Muscle of leg (tissue), 11 donors: Measurements from ENCODE around the gene MYO15B. TPM values are rescaled to one million over a fixed set of nuclear protein-coding genes. Genes with fewer than 3 reads are reported as not detected.

Source experiments
- DNase-seq: peaks from one replicate; pipeline ENCODE4 v3.0.0; 2013
- H3K27ac ChIP-seq: one replicate; pipeline ENCODE4 v1.5.1; 2013; ENCODE audit warnings: mild to moderate bottlenecking, low read length, control low read depth
- H3K27me3 ChIP-seq: one replicate; pipeline ENCODE4 v1.6.1; 2013; ENCODE audit warnings: low read length; ENCODE audit not compliant: control insufficient read depth, insufficient read depth
- H3K36me3 ChIP-seq: one replicate; pipeline ENCODE4 v1.6.1; 2013; ENCODE audit warnings: low read length; ENCODE audit not compliant: control insufficient read depth, insufficient read depth
- H3K4me1 ChIP-seq: one replicate; pipeline ENCODE4 v1.6.1; 2013; ENCODE audit warnings: low read length; ENCODE audit not compliant: control insufficient read depth, insufficient read depth
- H3K4me3 ChIP-seq: one replicate; pipeline ENCODE4 v1.5.1; 2013; ENCODE audit warnings: low read length, control low read depth
- H3K9me3 ChIP-seq: replicated peaks from 2 replicates; pipeline ENCODE4 v1.6.1; 2013; ENCODE audit warnings: low read depth, low read length; ENCODE audit not compliant: control insufficient read depth
- WGBS: methylation state at CpG from one replicate; pipeline ENCODE4 v1.1.5; 2013; ENCODE audit warnings: missing lambda C conversion rate; ENCODE audit not compliant: insufficient coverage; 5-methylcytosine and 5-hydroxymethylcytosine counted together
- polyA plus RNA-seq, 8 donors: library from polyadenylated mRNA; unstranded; fragments of 120-200 nt; gene quantifications; one replicate each; pipeline versions ENCODE4 v1.2.1 to v1.2.3, GENCODE V29; 2013; ENCODE audit warnings: inconsistent platforms in 1 of 8, low replicate concordance in 1 of 8; ENCODE audit not compliant: insufficient read length in 8 of 8, insufficient read depth in 1 of 8
- total RNA-seq: library from RNA; stranded (reverse); fragments of 120-200 nt; gene quantifications from one replicate; pipeline ENCODE4 v1.2.4, GENCODE V29; 2013

Gene MYO15B
- total and polyA plus RNA-seq, 9 donors: 52.9 to 147 (median 112) TPM

- DNase-seq: no peak
- no peaks in the 10 kb centered on the region for H3K9me3 ChIP-seq
- H3K27ac ChIP-seq: no peak overlapping the region
- no peaks in the 10 kb centered on the region for H3K27me3 ChIP-seq
- H3K4me1 ChIP-seq: peaks cover 13% of the 10 kb centered on the region
- peaks cover 80% of the 10 kb centered on the region for H3K36me3 ChIP-seq
- no peak overlapping the region for H3K4me3 ChIP-seq
- 81% methylated on average over 5 of the region's 9 CpGs for WGBS
These were observed 35.8 kb downstream of the MYO15B start for GRCh38 chr17:75623386-75623785.

- Histone ChIP-seq H3K27ac (no peak overlapping the region), H3K9me3 (no peaks in the 10 kb centered on the region), H3K27me3 (no peaks in the 10 kb centered on the region), H3K4me1 (peaks cover 13% of the 10 kb centered on the region), H3K4me3 (no peak overlapping the region), H3K36me3 (peaks cover 82% of the 10 kb centered on the region)
- WGBS: 75% methylated on average over 9 of the region's 12 CpGs
- DNase-seq: no peak
These were observed 36.4 kb downstream of the MYO15B start for GRCh38 chr17:75624021-75624420.

- Histone ChIP-seq H3K4me3 (no peak overlapping the region), H3K4me1 (peaks cover 13% of the 10 kb centered on the region), H3K27me3 (no peaks in the 10 kb centered on the region), H3K27ac (no peak overlapping the region), H3K36me3 (peaks cover 81% of the 10 kb centered on the region), H3K9me3 (no peaks in the 10 kb centered on the region)
- WGBS: 92% methylated on average over 7 of the region's 23 CpGs
- no peak for DNase-seq
These were observed 37.2 kb downstream of the MYO15B start for GRCh38 chr17:75624714-75625345.

GRCh38 chr17:75625813-75626486 is 38.4 kb downstream of the MYO15B start:
- Histone ChIP-seq H3K27ac (peak overlapping the region; percentile 3), H3K4me1 (peaks cover 13% of the 10 kb centered on the region), H3K27me3 (no peaks in the 10 kb centered on the region), H3K9me3 (no peaks in the 10 kb centered on the region), H3K4me3 (no peak overlapping the region), H3K36me3 (peaks cover 78% of the 10 kb centered on the region)
- DNase-seq: peak; percentile 49
- 80% methylated on average over 14 of the region's 15 CpGs for WGBS

- WGBS: 67% methylated on average over 6 of the region's 11 CpGs
- Histone ChIP-seq H3K36me3 (peaks cover 76% of the 10 kb centered on the region), H3K4me3 (no peak overlapping the region), H3K4me1 (peaks cover 13% of the 10 kb centered on the region), H3K27me3 (no peaks in the 10 kb centered on the region), H3K9me3 (no peaks in the 10 kb centered on the region), H3K27ac (peak overlapping the region; percentile 3)
- DNase-seq: no peak
These were observed 39.0 kb downstream of the MYO15B start for GRCh38 chr17:75626496-75627038.

GRCh38 chr17:75627094-75627493 is 39.5 kb downstream of the MYO15B start:
- peaks cover 71% of the 10 kb centered on the region for H3K36me3 ChIP-seq
- WGBS: 90% methylated on average over 3 of the region's 10 CpGs

GRCh38 chr17:75628425-75628824 is 40.8 kb downstream of the MYO15B start:
- no peak for DNase-seq
- Histone ChIP-seq H3K27me3 (no peaks in the 10 kb centered on the region), H3K9me3 (no peaks in the 10 kb centered on the region), H3K4me3 (no peak overlapping the region), H3K27ac (no peak overlapping the region), H3K4me1 (peaks cover 25% of the 10 kb centered on the region), H3K36me3 (peaks cover 71% of the 10 kb centered on the region)
- WGBS: 96% methylated on average over 4 of the region's 6 CpGs

More at GRCh38 chr17:75627094-75627493, 39.5 kb downstream of the MYO15B start:
- peaks cover 14% of the 10 kb centered on the region for H3K4me1 ChIP-seq
- H3K9me3 ChIP-seq: no peaks in the 10 kb centered on the region
- H3K27ac ChIP-seq: no peak overlapping the region
- no peak for DNase-seq
- no peak overlapping the region for H3K4me3 ChIP-seq
- no peaks in the 10 kb centered on the region for H3K27me3 ChIP-seq

GRCh38 chr17:75629157-75629556 is 41.6 kb downstream of the MYO15B start:
- Histone ChIP-seq H3K4me3 (no peak overlapping the region), H3K4me1 (peaks cover 31% of the 10 kb centered on the region), H3K27ac (no peak overlapping the region), H3K36me3 (peaks cover 64% of the 10 kb centered on the region), H3K9me3 (no peaks in the 10 kb centered on the region), H3K27me3 (no peaks in the 10 kb centered on the region)
- 65% methylated on average over 11 of the region's 14 CpGs for WGBS
- no peak for DNase-seq

- DNase-seq: no peak
- Histone ChIP-seq H3K9me3 (no peaks in the 10 kb centered on the region), H3K27ac (no peak overlapping the region), H3K4me3 (no peak overlapping the region), H3K4me1 (peaks cover 42% of the 10 kb centered on the region), H3K36me3 (peaks cover 53% of the 10 kb centered on the region), H3K27me3 (peaks cover 2% of the 10 kb centered on the region)
- 87% methylated on average over 21 of the region's 26 CpGs for WGBS
These were observed 42.7 kb downstream of the MYO15B start for GRCh38 chr17:75630071-75630917.

- Histone ChIP-seq H3K4me3 (no peak overlapping the region), H3K9me3 (no peaks in the 10 kb centered on the region), H3K36me3 (peaks cover 43% of the 10 kb centered on the region), H3K27ac (no peak overlapping the region), H3K4me1 (peaks cover 46% of the 10 kb centered on the region), H3K27me3 (peaks cover 2% of the 10 kb centered on the region)
- no peak for DNase-seq
- WGBS: 92% methylated on average over 27 of the region's 27 CpGs
These were observed 43.8 kb downstream of the MYO15B start for GRCh38 chr17:75631353-75631752.
